ENCODE measurements around the gene GNA15.
"Not testable (repeated sequence)": the region's sequence is repeated elsewhere in the genome, so short reads cannot be mapped to it uniquely, and the experiment has no call there.

The GNA15 gene

GRCh38 chr19:3186891-3187661 is 51.2 kb downstream of the GNA15 start:
- Histone ChIP-seq H3K9me3 (no peaks in the 10 kb centered on the region), H3K36me3 (replicated peaks) (peaks cover 28% of the 10 kb centered on the region), H3K4me1 (peaks cover 5% of the 10 kb centered on the region; the same call in 1 of the 2 replicates), H3K27me3 (ENCODE audit: low read depth) (no peaks in the 10 kb centered on the region), H3K4me3 (peak overlapping the region; percentile 88)
- no peak for DNase-seq (ENCODE audit: low spot score in 2 of 2)
- in situ Hi-C loops (cut with MboI; ENCODE audit: low sequenced_read_pairs) = no loop called here

DNA sequence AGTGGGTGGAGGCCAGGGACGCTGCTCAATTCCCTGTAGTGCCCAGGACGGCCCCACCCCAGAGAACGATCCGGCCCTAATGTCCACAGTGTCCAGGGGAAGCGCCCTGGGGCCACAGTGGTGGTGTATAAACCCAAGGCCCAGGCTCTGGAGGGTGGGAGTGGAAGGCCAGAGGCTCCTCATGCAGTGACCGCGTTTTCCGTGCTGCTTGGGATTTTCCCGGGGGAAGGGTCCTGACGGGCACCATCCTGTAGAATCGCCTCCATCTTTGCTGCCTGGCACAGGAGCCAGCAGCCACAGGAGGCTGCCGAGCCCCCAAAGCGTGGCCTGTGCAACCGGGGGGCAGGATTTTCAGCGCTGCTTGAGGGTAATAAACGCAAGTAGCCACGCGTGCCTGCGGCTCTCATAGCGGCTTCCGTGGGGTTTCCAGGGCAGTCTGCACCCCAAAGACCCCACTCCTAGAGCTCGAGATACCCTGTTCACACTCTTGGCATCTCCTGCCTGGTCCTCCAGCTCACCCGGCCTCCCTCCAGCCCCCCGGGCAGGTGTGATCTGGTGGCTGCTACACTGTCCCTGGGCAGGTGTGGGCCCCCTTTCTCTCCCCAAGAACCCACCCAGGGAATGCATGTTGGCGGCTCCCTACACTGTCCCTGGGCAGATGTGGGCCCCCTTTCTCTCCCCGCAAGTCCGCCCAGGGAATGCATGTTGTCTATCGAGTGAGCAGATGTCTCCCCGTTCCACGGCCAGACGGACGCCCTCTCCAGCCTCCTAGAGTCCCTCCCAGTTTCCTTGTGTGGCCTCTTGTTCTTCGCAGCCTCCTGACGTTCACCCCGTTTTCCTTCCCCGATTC is 52.1 kb downstream of the GNA15 start:
- Histone ChIP-seq H3K27me3 (ENCODE audit: low read depth) (no peaks in the 10 kb centered on the region), H3K9me3 (no peaks in the 10 kb centered on the region), H3K4me3 (peak overlapping the region; percentile 88; the same call in 1 of the 2 replicates), H3K4me1 (peaks cover 5% of the 10 kb centered on the region; the same call in 1 of the 2 replicates), H3K36me3 (replicated peaks) (peaks cover 28% of the 10 kb centered on the region)
- no peak for DNase-seq (ENCODE audit: low spot score in 2 of 2)
- in situ Hi-C loops (cut with MboI; ENCODE audit: low sequenced_read_pairs) = no loop called here

- DNase-seq (ENCODE audit: low spot score in 2 of 2) = no peak
These were observed 53.1 kb downstream of the GNA15 start for GRCh38 chr19:3188627-3189596.

GRCh38 chr19:3189702-3190469 is 54.1 kb downstream of the GNA15 start:
- in situ Hi-C loops (cut with MboI; ENCODE audit: low sequenced_read_pairs) = no loop called here
- Histone ChIP-seq H3K4me1 (peaks cover 5% of the 10 kb centered on the region; the same call in 1 of the 2 replicates), H3K36me3 (replicated peaks) (peaks cover 35% of the 10 kb centered on the region)

More at GRCh38 chr19:3188627-3189596, 53.1 kb downstream of the GNA15 start:
- H3K36me3 ChIP-seq (replicated peaks) = peaks cover 32% of the 10 kb centered on the region
- H3K4me3 ChIP-seq = no peak overlapping the region
- H3K27me3 ChIP-seq (ENCODE audit: low read depth) = no peaks in the 10 kb centered on the region
- peaks cover 5% of the 10 kb centered on the region; the same call in 1 of the 2 replicates for H3K4me1 ChIP-seq
- in situ Hi-C loops (cut with MboI; ENCODE audit: low sequenced_read_pairs) = no loop called here
- no peaks in the 10 kb centered on the region for H3K9me3 ChIP-seq

GRCh38 chr19:3190470-3190770 is 54.6 kb downstream of the GNA15 start:
- Histone ChIP-seq H3K27me3 (ENCODE audit: low read depth) (no peaks in the 10 kb centered on the region), H3K9me3 (no peaks in the 10 kb centered on the region), H3K36me3 (replicated peaks) (peaks cover 35% of the 10 kb centered on the region), H3K4me1 (peaks cover 5% of the 10 kb centered on the region; the same call in 1 of the 2 replicates), H3K4me3 (no peak overlapping the region)
- in situ Hi-C loops (cut with MboI; ENCODE audit: low sequenced_read_pairs) = no loop called here
- DNase-seq (ENCODE audit: low spot score in 2 of 2) = no peak

More at GRCh38 chr19:3189702-3190469, 54.1 kb downstream of the GNA15 start:
- DNase-seq (ENCODE audit: low spot score in 2 of 2) = no peak
- no peaks in the 10 kb centered on the region for H3K27me3 ChIP-seq (ENCODE audit: low read depth)
- no peak overlapping the region for H3K4me3 ChIP-seq
- no peaks in the 10 kb centered on the region for H3K9me3 ChIP-seq

- Histone ChIP-seq H3K4me3 (no peak overlapping the region), H3K9me3 (no peaks in the 10 kb centered on the region), H3K27me3 (ENCODE audit: low read depth) (no peaks in the 10 kb centered on the region), H3K36me3 (replicated peaks) (peaks cover 36% of the 10 kb centered on the region), H3K4me1 (peaks cover 5% of the 10 kb centered on the region; the same call in 1 of the 2 replicates)
- no peak for DNase-seq (ENCODE audit: low spot score in 2 of 2)
- in situ Hi-C loops (cut with MboI; ENCODE audit: low sequenced_read_pairs) = no loop called here
These were observed 55.3 kb downstream of the GNA15 start for GRCh38 chr19:3190921-3191805.

- H3K4me1 ChIP-seq; in situ Hi-C loops (cut with MboI; ENCODE audit: low sequenced_read_pairs); H3K4me3 ChIP-seq; H3K27me3 ChIP-seq (ENCODE audit: low read depth); H3K9me3 ChIP-seq; DNase-seq (ENCODE audit: low spot score in 2 of 2): not testable (repeated sequence)
- peaks cover 37% of the 10 kb centered on the region for H3K36me3 ChIP-seq (replicated peaks)
These were observed 55.9 kb downstream of the GNA15 start for GRCh38 chr19:3191806-3192104.

DNA sequence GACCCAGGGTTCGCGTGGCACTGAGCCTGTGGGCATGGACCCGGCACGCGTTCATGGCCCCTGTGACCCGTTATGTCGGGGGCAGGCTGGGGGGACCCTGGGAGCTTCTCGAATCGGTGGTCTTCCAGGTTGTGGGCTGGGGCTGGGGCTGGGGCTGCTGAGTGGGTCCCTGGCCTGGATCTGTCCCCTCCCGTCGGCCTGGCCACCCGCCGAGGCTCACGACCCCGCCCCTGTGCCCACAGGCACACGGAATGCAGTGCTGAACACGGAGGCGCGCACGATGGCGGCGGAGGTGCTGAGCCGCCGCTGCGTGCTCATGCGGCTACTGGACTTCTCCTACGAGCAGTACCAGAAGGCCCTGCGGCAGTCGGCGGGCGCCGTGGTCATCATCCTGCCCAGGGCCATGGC is 56.4 kb downstream of the GNA15 start:
- Histone ChIP-seq H3K36me3 (replicated peaks) (peaks cover 36% of the 10 kb centered on the region), H3K4me1 (peaks cover 1% of the 10 kb centered on the region), H3K9me3 (no peaks in the 10 kb centered on the region), H3K4me3 (no peak overlapping the region), H3K27me3 (ENCODE audit: low read depth) (no peaks in the 10 kb centered on the region)
- in situ Hi-C loops (cut with MboI; ENCODE audit: low sequenced_read_pairs) = no loop called here
- no peak for DNase-seq (ENCODE audit: low spot score in 2 of 2)

DNA sequence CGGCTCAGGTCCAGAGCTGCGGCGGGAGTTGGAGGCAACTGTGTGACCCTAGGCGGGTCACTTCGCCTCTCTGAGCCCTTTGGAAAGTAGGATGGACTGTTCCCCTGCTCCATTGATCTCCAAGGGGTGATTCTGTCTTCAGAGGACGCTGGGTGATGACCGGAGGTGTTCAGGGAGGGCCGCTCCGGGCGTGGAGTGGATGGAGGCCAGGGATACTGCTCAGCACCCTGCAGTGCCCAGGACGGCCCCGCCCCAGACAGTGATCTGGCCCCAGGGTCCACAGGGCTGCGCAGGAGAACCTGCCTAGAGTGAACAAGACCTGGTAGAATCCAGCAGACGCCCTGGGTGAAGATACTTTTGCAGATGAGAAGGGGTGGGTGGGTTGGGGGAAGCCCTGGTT is 56.9 kb downstream of the GNA15 start:
- Histone ChIP-seq H3K9me3 (no peaks in the 10 kb centered on the region), H3K27me3 (ENCODE audit: low read depth) (no peaks in the 10 kb centered on the region), H3K4me1 (no peaks in the 10 kb centered on the region; the same call in 1 of the 2 replicates), H3K36me3 (replicated peaks) (peaks cover 37% of the 10 kb centered on the region), H3K4me3 (no peak overlapping the region)
- DNase-seq (ENCODE audit: low spot score in 2 of 2) = no peak
- in situ Hi-C loops (cut with MboI; ENCODE audit: low sequenced_read_pairs) = no loop called here

DNA sequence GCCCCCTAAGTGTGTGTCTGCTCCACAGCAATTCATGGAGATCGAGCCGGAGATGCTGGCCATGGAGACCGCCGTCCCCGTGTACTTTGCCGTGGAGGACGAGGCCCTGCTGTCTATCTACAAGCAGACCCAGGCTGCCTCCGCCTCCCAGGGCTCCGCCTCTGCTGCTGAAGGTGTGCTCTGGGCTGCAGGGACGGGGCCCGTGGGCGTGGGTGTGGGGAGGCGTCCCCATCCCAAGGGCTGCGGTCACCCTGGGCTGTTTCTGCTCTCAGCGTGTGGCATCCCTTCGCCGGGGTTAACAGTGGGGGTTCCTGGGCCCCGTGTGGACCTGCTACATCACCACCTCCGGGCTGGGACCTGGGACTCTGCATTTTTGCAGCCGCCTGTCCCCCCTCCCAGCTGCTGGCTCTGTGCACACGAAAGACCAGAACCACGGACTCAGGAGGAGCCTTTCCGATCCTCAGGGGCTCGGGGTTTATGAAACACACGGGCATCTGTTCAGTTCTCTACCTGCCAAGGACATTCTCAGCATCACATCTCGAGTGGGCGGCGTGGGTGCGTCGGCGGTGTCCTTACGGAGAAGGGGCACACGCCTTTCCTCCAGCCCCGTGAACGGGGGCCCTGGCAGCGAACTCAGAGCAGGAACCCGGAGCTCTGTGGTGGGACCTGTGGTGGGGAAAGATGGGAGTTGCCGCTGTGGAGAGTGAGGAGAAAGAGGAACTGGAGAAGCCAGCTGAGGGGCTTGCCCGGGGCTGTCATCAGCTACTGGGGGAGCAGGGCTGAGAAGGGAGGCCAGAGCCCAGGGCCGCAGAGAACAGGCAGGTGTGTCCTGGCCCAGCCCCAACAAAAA is 57.6 kb downstream of the GNA15 start:
- in situ Hi-C loops (cut with MboI; ENCODE audit: low sequenced_read_pairs) = no loop called here
- Histone ChIP-seq H3K36me3 (replicated peaks) (peaks cover 33% of the 10 kb centered on the region), H3K27me3 (ENCODE audit: low read depth) (no peaks in the 10 kb centered on the region), H3K4me3 (no peak overlapping the region), H3K4me1 (no peaks in the 10 kb centered on the region; the same call in 1 of the 2 replicates), H3K9me3 (no peaks in the 10 kb centered on the region)
- DNase-seq (ENCODE audit: low spot score in 2 of 2) = no peak

All from HAP-1 (cell line).